ENCODE data around the gene ZDHHC1. TPM values are rescaled to one million over a fixed set of nuclear protein-coding genes. Genes with fewer than 3 reads are reported as not detected.

ZDHHC1 gene
- total and polyA plus RNA-seq, 4 donors, result 0.33 to 1.6 (median 1.1) TPM

- H3K27ac ChIP-seq (ENCODE audit: low read depth in 1 of 2, low read length in 2 of 2), result no peak overlapping the region
- WGBS, result 37% methylated on average over 9 of the region's 9 CpGs
- no peak overlapping the region for H3K9ac ChIP-seq (ENCODE audit: low read depth in 1 of 2, low read length in 2 of 2)
- no peaks in the 10 kb centered on the region for H3K9me3 ChIP-seq (ENCODE audit: control insufficient read depth in 4 of 4, low read length in 3 of 4)
- peaks cover 0 to 4% (median 0%) of the 10 kb centered on the region in 4 donors for H3K27me3 ChIP-seq (ENCODE audit: control insufficient read depth in 4 of 4, insufficient read depth in 4 of 4, low read length in 3 of 4)
- TF ChIP-seq GABPA (IDR thresholded peaks at IDR 0.05 in 1 of 2, conservative IDR thresholded peaks at IDR 0.05 in 1 of 2) (no peak), FOXA2 (IDR thresholded peaks at IDR 0.05) (no peak), YY1 (IDR thresholded peaks at IDR 0.05) (no peak), FOXA1 (IDR thresholded peaks at IDR 0.05) (no peak), TAF1 (conservative IDR thresholded peaks at IDR 0.05) (no peak), RXRA (IDR thresholded peaks at IDR 0.05) (no peak), EGR1 (IDR thresholded peaks at IDR 0.05; ENCODE audit: low read depth in 2 of 2) (no peak), REST (IDR thresholded peaks at IDR 0.05) (no peak), NR2F2 (IDR thresholded peaks at IDR 0.05) (no peak), SP1 (IDR thresholded peaks at IDR 0.05) (no peak), HNF4G (IDR thresholded peaks at IDR 0.05) (no peak), HNF4A (conservative IDR thresholded peaks at IDR 0.05) (no peak), JUND (IDR thresholded peaks at IDR 0.05) (no peak), RAD21 (IDR thresholded peaks at IDR 0.05) (no peak)
- TF ChIP-seq, protein P1, sequence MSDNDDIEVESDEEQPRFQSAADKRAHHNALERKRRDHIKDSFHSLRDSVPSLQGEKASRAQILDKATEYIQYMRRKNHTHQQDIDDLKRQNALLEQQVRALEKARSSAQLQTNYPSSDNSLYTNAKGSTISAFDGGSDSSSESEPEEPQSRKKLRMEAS (IDR thresholded peaks at IDR 0.05), result no peak
- TF ChIP-seq, protein P2, sequence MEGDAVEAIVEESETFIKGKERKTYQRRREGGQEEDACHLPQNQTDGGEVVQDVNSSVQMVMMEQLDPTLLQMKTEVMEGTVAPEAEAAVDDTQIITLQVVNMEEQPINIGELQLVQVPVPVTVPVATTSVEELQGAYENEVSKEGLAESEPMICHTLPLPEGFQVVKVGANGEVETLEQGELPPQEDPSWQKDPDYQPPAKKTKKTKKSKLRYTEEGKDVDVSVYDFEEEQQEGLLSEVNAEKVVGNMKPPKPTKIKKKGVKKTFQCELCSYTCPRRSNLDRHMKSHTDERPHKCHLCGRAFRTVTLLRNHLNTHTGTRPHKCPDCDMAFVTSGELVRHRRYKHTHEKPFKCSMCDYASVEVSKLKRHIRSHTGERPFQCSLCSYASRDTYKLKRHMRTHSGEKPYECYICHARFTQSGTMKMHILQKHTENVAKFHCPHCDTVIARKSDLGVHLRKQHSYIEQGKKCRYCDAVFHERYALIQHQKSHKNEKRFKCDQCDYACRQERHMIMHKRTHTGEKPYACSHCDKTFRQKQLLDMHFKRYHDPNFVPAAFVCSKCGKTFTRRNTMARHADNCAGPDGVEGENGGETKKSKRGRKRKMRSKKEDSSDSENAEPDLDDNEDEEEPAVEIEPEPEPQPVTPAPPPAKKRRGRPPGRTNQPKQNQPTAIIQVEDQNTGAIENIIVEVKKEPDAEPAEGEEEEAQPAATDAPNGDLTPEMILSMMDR (IDR thresholded peaks at IDR 0.05; ENCODE audit: low read depth, low read length, missing input control), result no peak
- TF ChIP-seq, protein P3, sequence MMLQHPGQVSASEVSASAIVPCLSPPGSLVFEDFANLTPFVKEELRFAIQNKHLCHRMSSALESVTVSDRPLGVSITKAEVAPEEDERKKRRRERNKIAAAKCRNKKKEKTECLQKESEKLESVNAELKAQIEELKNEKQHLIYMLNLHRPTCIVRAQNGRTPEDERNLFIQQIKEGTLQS (IDR thresholded peaks at IDR 0.05), result no peak
- TF ChIP-seq, protein P4, sequence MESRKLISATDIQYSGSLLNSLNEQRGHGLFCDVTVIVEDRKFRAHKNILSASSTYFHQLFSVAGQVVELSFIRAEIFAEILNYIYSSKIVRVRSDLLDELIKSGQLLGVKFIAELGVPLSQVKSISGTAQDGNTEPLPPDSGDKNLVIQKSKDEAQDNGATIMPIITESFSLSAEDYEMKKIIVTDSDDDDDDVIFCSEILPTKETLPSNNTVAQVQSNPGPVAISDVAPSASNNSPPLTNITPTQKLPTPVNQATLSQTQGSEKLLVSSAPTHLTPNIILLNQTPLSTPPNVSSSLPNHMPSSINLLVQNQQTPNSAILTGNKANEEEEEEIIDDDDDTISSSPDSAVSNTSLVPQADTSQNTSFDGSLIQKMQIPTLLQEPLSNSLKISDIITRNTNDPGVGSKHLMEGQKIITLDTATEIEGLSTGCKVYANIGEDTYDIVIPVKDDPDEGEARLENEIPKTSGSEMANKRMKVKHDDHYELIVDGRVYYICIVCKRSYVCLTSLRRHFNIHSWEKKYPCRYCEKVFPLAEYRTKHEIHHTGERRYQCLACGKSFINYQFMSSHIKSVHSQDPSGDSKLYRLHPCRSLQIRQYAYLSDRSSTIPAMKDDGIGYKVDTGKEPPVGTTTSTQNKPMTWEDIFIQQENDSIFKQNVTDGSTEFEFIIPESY (IDR thresholded peaks at IDR 0.05), result no peak
- peaks cover 0 to 7% (median 6%) of the 10 kb centered on the region in 4 donors for H3K4me1 ChIP-seq (ENCODE audit: control insufficient read depth in 4 of 4, insufficient read depth in 4 of 4, low read length in 3 of 4)
- DNase-seq (ENCODE audit: low spot score), result no peak
- H3K36me3 ChIP-seq (ENCODE audit: control insufficient read depth in 4 of 4, insufficient read depth in 3 of 4, low read depth in 1 of 4, low read length in 3 of 4), result no peaks in the 10 kb centered on the region
- no peak overlapping the region for H3K4me3 ChIP-seq (ENCODE audit: low read depth in 1 of 3, low read length in 3 of 3)
These were observed 7.5 kb upstream of the ZDHHC1 start for GRCh38 chr16:67423611-67424260.
